ENCODE measurements around the gene CLTRN. TPM values are rescaled to one million over a fixed set of nuclear protein-coding genes. Genes with fewer than 3 reads are reported as not detected.
A peak's percentile ranks its signal among the peaks of the same experiment; 100 is the strongest.
"Not testable (repeated sequence)": the region's sequence is repeated elsewhere in the genome, so short reads cannot be mapped to it uniquely, and the experiment has no call there.

The CLTRN gene
- total RNA-seq, 6 donors from 2014 or later: 0.88 to 7.9 (median 1.3) TPM; not detected in 1

- Histone ChIP-seq H3K9me3 (no peaks in the 10 kb centered on the region), H3K4me3 (no peak overlapping the region), H3K4me1 (no peaks in the 10 kb centered on the region), H3K27me3 (peaks cover 0 to 8% (median 0%) of the 10 kb centered on the region in 4 donors), H3K36me3 (no peaks in the 10 kb centered on the region), H3K27ac (no peak overlapping the region)
- no peak for TF ChIP-seq CTCF (IDR thresholded peaks at IDR 0.05)
- no peak for TF ChIP-seq EP300 (IDR thresholded peaks at IDR 0.05)
- TF ChIP-seq POLR2A (IDR thresholded peaks at IDR 0.05): no peak
- no peak for TF ChIP-seq POLR2AphosphoS5 (IDR thresholded peaks at IDR 0.05)
- ATAC-seq (ENCODE audit: low FRiP score in 2 of 2) (no peak), DNase-seq (no peak)
- 87 to 91% methylated on average over 5 of the region's 5 CpGs for WGBS, 2 donors
These were observed 10.6 kb downstream of the CLTRN start for GRCh38 chrX:15653961-15654360.

- not testable (repeated sequence) for H3K27me3 ChIP-seq, H3K36me3 ChIP-seq, H3K27ac ChIP-seq, DNase-seq, H3K4me1 ChIP-seq, H3K9me3 ChIP-seq, H3K4me3 ChIP-seq
- ATAC-seq (ENCODE audit: low FRiP score in 2 of 2): peak in 1 of 2 donors; percentile 49
- no CpG with 5 or more reads among the region's 5 CpGs for WGBS, 2 donors
These were observed 17.1 kb downstream of the CLTRN start for GRCh38 chrX:15647510-15647909.

GRCh38 chrX:15646543-15646942, 18.1 kb downstream of the CLTRN start:
- ATAC-seq (ENCODE audit: low FRiP score in 2 of 2) (no peak), DNase-seq (peak in 1 of 2 donors; percentile 36)
- no peaks in the 10 kb centered on the region for H3K9me3 ChIP-seq
- H3K27ac ChIP-seq: no peak overlapping the region
- H3K27me3 ChIP-seq: no peaks in the 10 kb centered on the region
- 96% methylated on average over 26 of the region's 27 CpGs; no CpG with 5 or more reads in 1 of the 2 donors for whole genome bisulfite sequencing, 2 donors
- TF ChIP-seq EP300 (IDR thresholded peaks at IDR 0.05) (no peak), POLR2A (IDR thresholded peaks at IDR 0.05) (no peak), POLR2AphosphoS5 (IDR thresholded peaks at IDR 0.05) (no peak)
- H3K4me3 ChIP-seq: no peak overlapping the region
- H3K36me3 ChIP-seq: no peaks in the 10 kb centered on the region
- no peaks in the 10 kb centered on the region for H3K4me1 ChIP-seq

- H3K36me3 ChIP-seq: no peaks in the 10 kb centered on the region
- no peak overlapping the region for H3K27ac ChIP-seq
- 87% methylated on average over 12 of the region's 15 CpGs; no CpG with 5 or more reads in 1 of the 2 donors for WGBS, 2 donors
- H3K4me3 ChIP-seq: no peak overlapping the region
- H3K9me3 ChIP-seq: no peaks in the 10 kb centered on the region
- H3K27me3 ChIP-seq: no peaks in the 10 kb centered on the region
- ATAC-seq (ENCODE audit: low FRiP score in 2 of 2) (peak in 1 of 2 donors; percentile 21), DNase-seq (no peak)
- H3K4me1 ChIP-seq: no peaks in the 10 kb centered on the region
- TF ChIP-seq POLR2AphosphoS5 (IDR thresholded peaks at IDR 0.05) (no peak), CTCF (IDR thresholded peaks at IDR 0.05) (no peak), POLR2A (IDR thresholded peaks at IDR 0.05) (no peak), EP300 (IDR thresholded peaks at IDR 0.05) (no peak)
These were observed 18.6 kb downstream of the CLTRN start for GRCh38 chrX:15646031-15646430.

- ATAC-seq (ENCODE audit: low FRiP score in 2 of 2) (no peak), DNase-seq (no peak)
- TF ChIP-seq CTCF (IDR thresholded peaks at IDR 0.05): no peak
- TF ChIP-seq POLR2AphosphoS5 (IDR thresholded peaks at IDR 0.05): no peak
- no peak for TF ChIP-seq POLR2A (IDR thresholded peaks at IDR 0.05)
- no peak for TF ChIP-seq EP300 (IDR thresholded peaks at IDR 0.05)
- no peak overlapping the region for H3K4me3 ChIP-seq
- H3K36me3 ChIP-seq: no peaks in the 10 kb centered on the region
- H3K9me3 ChIP-seq: no peaks in the 10 kb centered on the region
- H3K27me3 ChIP-seq: no peaks in the 10 kb centered on the region
- WGBS, 2 donors: 85 to 90% methylated on average over 3 of the region's 3 CpGs
- H3K27ac ChIP-seq: no peak overlapping the region
- no peaks in the 10 kb centered on the region for H3K4me1 ChIP-seq
These were observed 19.3 kb downstream of the CLTRN start for GRCh38 chrX:15645266-15645665.

GRCh38 chrX:15644560-15644872, 20.1 kb downstream of the CLTRN start:
- no peaks in the 10 kb centered on the region for H3K4me1 ChIP-seq
- H3K9me3 ChIP-seq: no peaks in the 10 kb centered on the region
- DNase-seq (no peak), ATAC-seq (ENCODE audit: low FRiP score in 2 of 2) (no peak)
- H3K27me3 ChIP-seq: no peaks in the 10 kb centered on the region
- WGBS, 2 donors: 88 to 97% methylated on average over 1 of the region's 1 CpG
- H3K27ac ChIP-seq: no peak overlapping the region
- no peaks in the 10 kb centered on the region for H3K36me3 ChIP-seq
- H3K4me3 ChIP-seq: no peak overlapping the region
- TF ChIP-seq POLR2A (IDR thresholded peaks at IDR 0.05): no peak
- no peak for TF ChIP-seq CTCF (IDR thresholded peaks at IDR 0.05)
- no peak for TF ChIP-seq EP300 (IDR thresholded peaks at IDR 0.05)
- TF ChIP-seq POLR2AphosphoS5 (IDR thresholded peaks at IDR 0.05): no peak

Data from upper lobe of left lung (tissue), 6 donors.